Measurements from ENCODE around the gene SLC37A2.
A peak's percentile ranks its signal among the peaks of the same experiment; 100 is the strongest.

Gene SLC37A2

DNA sequence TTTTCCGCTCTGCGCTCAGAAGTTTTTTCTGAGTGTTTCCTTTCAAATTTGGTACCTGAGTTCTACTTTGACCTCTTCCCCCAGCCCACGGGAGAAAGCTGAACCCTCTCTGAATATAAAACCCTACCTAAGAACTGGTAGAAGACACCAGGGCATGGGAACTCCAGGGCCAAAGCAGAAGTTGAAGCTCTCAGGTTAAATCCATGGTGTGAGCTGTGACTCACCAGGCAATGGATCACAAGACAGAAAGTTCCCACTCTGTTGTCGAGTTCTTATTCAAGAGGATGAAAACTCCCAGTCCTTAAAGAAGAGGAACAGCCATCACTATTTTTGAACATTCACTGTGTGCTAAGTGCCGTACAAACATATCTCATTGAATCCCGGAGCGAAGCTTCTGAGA is 39.4 kb downstream of the SLC37A2 start:
- H3K27ac ChIP-seq (ENCODE audit: low read depth in 2 of 2, low read length in 2 of 2): no peak overlapping the region
- H3K36me3 ChIP-seq (ENCODE audit: control insufficient read depth in 2 of 2, insufficient read depth in 2 of 2, low read length in 2 of 2): peaks cover 8 to 13% of the 10 kb centered on the region in 2 donors

DNA sequence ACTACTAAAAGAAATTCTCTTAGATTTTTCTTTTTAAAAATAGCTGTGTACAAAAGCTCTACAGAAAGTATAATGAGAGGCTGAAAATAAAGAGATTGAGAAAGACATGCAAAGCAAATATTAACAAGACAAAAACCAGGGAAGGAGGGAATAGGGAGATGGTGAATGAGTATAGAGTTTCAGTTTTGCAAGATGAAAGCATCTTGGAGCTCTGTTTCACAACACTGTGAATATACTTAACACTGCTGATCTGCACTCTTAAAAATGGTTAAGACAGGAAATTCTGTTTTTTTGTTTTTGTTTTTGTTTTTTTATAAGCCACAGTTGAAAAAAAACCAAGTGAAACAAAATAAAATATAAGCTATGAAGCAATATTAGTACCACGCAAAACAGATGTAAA is 42.8 kb downstream of the SLC37A2 start:
- no peaks in the 10 kb centered on the region for H3K27me3 ChIP-seq (ENCODE audit: control insufficient read depth in 2 of 2, insufficient read depth in 2 of 2, low read length in 2 of 2)
- H3K4me1 ChIP-seq (ENCODE audit: control insufficient read depth in 2 of 2, insufficient read depth in 2 of 2, low read length in 2 of 2): peaks cover 2% of the 10 kb centered on the region in 2 donors
- H3K9me3 ChIP-seq (ENCODE audit: control insufficient read depth in 2 of 2, low read length in 2 of 2): no peaks in the 10 kb centered on the region
- no peak overlapping the region for H3K9ac ChIP-seq (ENCODE audit: low read depth in 1 of 2, low read length in 2 of 2)
- H3K36me3 ChIP-seq (ENCODE audit: control insufficient read depth in 2 of 2, insufficient read depth in 2 of 2, low read length in 2 of 2): peaks cover 0 to 1% of the 10 kb centered on the region in 2 donors
- no peak overlapping the region for H3K4me3 ChIP-seq (ENCODE audit: low read length in 2 of 2)
- H3K27ac ChIP-seq (ENCODE audit: low read depth in 2 of 2, low read length in 2 of 2): no peak overlapping the region

More for the DNA sequence above, 39.4 kb downstream of the SLC37A2 start:
- no peaks in the 10 kb centered on the region for H3K27me3 ChIP-seq (ENCODE audit: control insufficient read depth in 2 of 2, insufficient read depth in 2 of 2, low read length in 2 of 2)
- no peak overlapping the region for H3K4me3 ChIP-seq (ENCODE audit: low read length in 2 of 2)
- H3K9me3 ChIP-seq (ENCODE audit: control insufficient read depth in 2 of 2, low read length in 2 of 2): no peaks in the 10 kb centered on the region
- H3K9ac ChIP-seq (ENCODE audit: low read depth in 1 of 2, low read length in 2 of 2): no peak overlapping the region
- no peaks in the 10 kb centered on the region for H3K4me1 ChIP-seq (ENCODE audit: control insufficient read depth in 2 of 2, insufficient read depth in 2 of 2, low read length in 2 of 2)

- Histone ChIP-seq H3K36me3 (ENCODE audit: control insufficient read depth in 2 of 2, insufficient read depth in 2 of 2, low read length in 2 of 2) (no peaks in the 10 kb centered on the region), H3K27ac (ENCODE audit: low read depth in 2 of 2, low read length in 2 of 2) (no peak overlapping the region), H3K4me3 (ENCODE audit: low read length in 2 of 2) (no peak overlapping the region), H3K4me1 (ENCODE audit: control insufficient read depth in 2 of 2, insufficient read depth in 2 of 2, low read length in 2 of 2) (peaks cover 3% of the 10 kb centered on the region in 2 donors), H3K27me3 (ENCODE audit: control insufficient read depth in 2 of 2, insufficient read depth in 2 of 2, low read length in 2 of 2) (no peaks in the 10 kb centered on the region), H3K9me3 (ENCODE audit: control insufficient read depth in 2 of 2, low read length in 2 of 2) (no peaks in the 10 kb centered on the region), H3K9ac (ENCODE audit: low read depth in 1 of 2, low read length in 2 of 2) (no peak overlapping the region)
These were observed 45.4 kb downstream of the SLC37A2 start for GRCh38 chr11:125108469-125108868.

GRCh38 chr11:125110506-125110905 is 47.4 kb downstream of the SLC37A2 start:
- Histone ChIP-seq H3K9me3 (ENCODE audit: control insufficient read depth in 2 of 2, low read length in 2 of 2) (no peaks in the 10 kb centered on the region), H3K4me1 (ENCODE audit: control insufficient read depth in 2 of 2, insufficient read depth in 2 of 2, low read length in 2 of 2) (peaks cover 3% of the 10 kb centered on the region in 2 donors), H3K27ac (ENCODE audit: low read depth in 2 of 2, low read length in 2 of 2) (no peak overlapping the region), H3K27me3 (ENCODE audit: control insufficient read depth in 2 of 2, insufficient read depth in 2 of 2, low read length in 2 of 2) (no peaks in the 10 kb centered on the region), H3K4me3 (ENCODE audit: low read length in 2 of 2) (peak overlapping the region; percentile 96 to 99), H3K9ac (ENCODE audit: low read depth in 1 of 2, low read length in 2 of 2) (peak overlapping the region; percentile 71 to 94), H3K36me3 (ENCODE audit: control insufficient read depth in 2 of 2, insufficient read depth in 2 of 2, low read length in 2 of 2) (no peaks in the 10 kb centered on the region)

- H3K4me3 ChIP-seq (ENCODE audit: low read length in 2 of 2): peak overlapping the region; percentile 96 to 99
- H3K4me1 ChIP-seq (ENCODE audit: control insufficient read depth in 2 of 2, insufficient read depth in 2 of 2, low read length in 2 of 2): peaks cover 3% of the 10 kb centered on the region in 2 donors
- no peaks in the 10 kb centered on the region for H3K27me3 ChIP-seq (ENCODE audit: control insufficient read depth in 2 of 2, insufficient read depth in 2 of 2, low read length in 2 of 2)
- peak overlapping the region; percentile 73 to 77 for H3K27ac ChIP-seq (ENCODE audit: low read depth in 2 of 2, low read length in 2 of 2)
- peak overlapping the region; percentile 71 to 94 for H3K9ac ChIP-seq (ENCODE audit: low read depth in 1 of 2, low read length in 2 of 2)
- H3K36me3 ChIP-seq (ENCODE audit: control insufficient read depth in 2 of 2, insufficient read depth in 2 of 2, low read length in 2 of 2): no peaks in the 10 kb centered on the region
- no peaks in the 10 kb centered on the region for H3K9me3 ChIP-seq (ENCODE audit: control insufficient read depth in 2 of 2, low read length in 2 of 2)
These were observed 47.9 kb downstream of the SLC37A2 start for GRCh38 chr11:125111001-125111342.

- peak within 1 kb of the TSS; percentile 96 to 99 for H3K4me3 ChIP-seq (ENCODE audit: low read length in 2 of 2)
- no peaks in the 10 kb centered on the region for H3K27me3 ChIP-seq (ENCODE audit: control insufficient read depth in 2 of 2, insufficient read depth in 2 of 2, low read length in 2 of 2)
- H3K36me3 ChIP-seq (ENCODE audit: control insufficient read depth in 2 of 2, insufficient read depth in 2 of 2, low read length in 2 of 2): no peaks in the 10 kb centered on the region
- peak within 1 kb of the TSS; percentile 73 to 77 for H3K27ac ChIP-seq (ENCODE audit: low read depth in 2 of 2, low read length in 2 of 2)
- no peaks in the 10 kb centered on the region for H3K9me3 ChIP-seq (ENCODE audit: control insufficient read depth in 2 of 2, low read length in 2 of 2)
- H3K4me1 ChIP-seq (ENCODE audit: control insufficient read depth in 2 of 2, insufficient read depth in 2 of 2, low read length in 2 of 2): peaks cover 3% of the 10 kb centered on the region in 2 donors
- H3K9ac ChIP-seq (ENCODE audit: low read depth in 1 of 2, low read length in 2 of 2): peak within 1 kb of the TSS; percentile 71 to 94
These were observed 48.5 kb downstream of the SLC37A2 start, which contains the start of gene TMEM218 for GRCh38 chr11:125111343-125112207. TMEM218 (minus strand) TSS chr11:125111626; CDS start chr11:125102241, 9,385 bp downstream.

- Histone ChIP-seq H3K9me3 (ENCODE audit: control insufficient read depth in 2 of 2, low read length in 2 of 2) (no peaks in the 10 kb centered on the region), H3K36me3 (ENCODE audit: control insufficient read depth in 2 of 2, insufficient read depth in 2 of 2, low read length in 2 of 2) (no peaks in the 10 kb centered on the region), H3K27me3 (ENCODE audit: control insufficient read depth in 2 of 2, insufficient read depth in 2 of 2, low read length in 2 of 2) (no peaks in the 10 kb centered on the region), H3K4me1 (ENCODE audit: control insufficient read depth in 2 of 2, insufficient read depth in 2 of 2, low read length in 2 of 2) (peaks cover 3% of the 10 kb centered on the region in 2 donors), H3K27ac (ENCODE audit: low read depth in 2 of 2, low read length in 2 of 2) (no peak overlapping the region), H3K4me3 (ENCODE audit: low read length in 2 of 2) (peak overlapping the region; percentile 55 to 68), H3K9ac (ENCODE audit: low read depth in 1 of 2, low read length in 2 of 2) (no peak overlapping the region)
These were observed 49.1 kb downstream of the SLC37A2 start for GRCh38 chr11:125112208-125112604.

DNA sequence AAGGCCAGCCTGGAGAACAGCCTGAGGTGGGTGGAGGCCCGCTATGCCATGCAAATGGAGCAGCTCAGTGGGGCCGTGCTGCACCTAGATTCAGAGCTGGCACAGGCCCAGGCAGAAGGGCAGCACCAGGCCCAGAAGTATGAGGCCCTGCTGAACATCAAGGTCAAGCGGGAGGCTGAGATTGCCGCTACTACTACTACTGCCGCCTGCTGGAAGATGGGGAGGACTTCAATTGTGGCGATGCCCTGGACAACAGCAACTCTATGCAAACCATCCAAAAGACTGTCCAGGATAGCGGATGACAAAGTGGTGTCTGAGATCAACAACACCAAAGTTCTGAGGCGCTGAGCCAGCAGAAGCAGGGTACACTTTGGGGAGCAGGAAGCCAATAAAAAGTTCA is 51.4 kb downstream of the SLC37A2 start:
- Histone ChIP-seq H3K4me3 (ENCODE audit: low read length in 2 of 2) (no peak overlapping the region), H3K9ac (ENCODE audit: low read depth in 1 of 2, low read length in 2 of 2) (no peak overlapping the region), H3K36me3 (ENCODE audit: control insufficient read depth in 2 of 2, insufficient read depth in 2 of 2, low read length in 2 of 2) (no peaks in the 10 kb centered on the region), H3K9me3 (ENCODE audit: control insufficient read depth in 2 of 2, low read length in 2 of 2) (no peaks in the 10 kb centered on the region), H3K27me3 (ENCODE audit: control insufficient read depth in 2 of 2, insufficient read depth in 2 of 2, low read length in 2 of 2) (peaks cover 0 to under 1% of the 10 kb centered on the region in 2 donors), H3K4me1 (ENCODE audit: control insufficient read depth in 2 of 2, insufficient read depth in 2 of 2, low read length in 2 of 2) (peaks cover 3% of the 10 kb centered on the region in 2 donors), H3K27ac (ENCODE audit: low read depth in 2 of 2, low read length in 2 of 2) (no peak overlapping the region)

DNA sequence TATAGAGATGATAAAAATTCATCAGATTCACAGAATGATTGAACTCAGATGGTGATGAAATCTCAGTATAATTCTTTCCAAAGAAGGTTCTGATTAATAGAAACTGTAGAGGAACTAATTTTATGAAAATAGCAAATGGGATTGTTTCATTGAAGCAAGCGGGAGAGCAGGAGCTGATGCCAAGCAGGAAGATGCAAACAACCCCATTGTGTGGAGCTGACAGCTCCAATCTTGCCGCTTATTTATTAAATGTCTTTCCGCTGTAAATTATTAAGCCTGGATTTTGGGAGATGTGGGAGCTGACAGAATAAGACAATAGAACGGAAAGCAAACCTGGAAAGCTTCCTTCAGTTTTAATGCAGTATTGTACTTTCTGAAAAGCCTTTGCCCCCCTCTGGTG is 54.3 kb downstream of the SLC37A2 start:
- Histone ChIP-seq H3K27ac (ENCODE audit: low read depth in 2 of 2, low read length in 2 of 2) (no peak overlapping the region), H3K9me3 (ENCODE audit: control insufficient read depth in 2 of 2, low read length in 2 of 2) (no peaks in the 10 kb centered on the region), H3K4me3 (ENCODE audit: low read length in 2 of 2) (no peak overlapping the region), H3K9ac (ENCODE audit: low read depth in 1 of 2, low read length in 2 of 2) (no peak overlapping the region), H3K27me3 (ENCODE audit: control insufficient read depth in 2 of 2, insufficient read depth in 2 of 2, low read length in 2 of 2) (peaks cover 0 to 5% of the 10 kb centered on the region in 2 donors), H3K4me1 (ENCODE audit: control insufficient read depth in 2 of 2, insufficient read depth in 2 of 2, low read length in 2 of 2) (no peaks in the 10 kb centered on the region), H3K36me3 (ENCODE audit: control insufficient read depth in 2 of 2, insufficient read depth in 2 of 2, low read length in 2 of 2) (no peaks in the 10 kb centered on the region)

DNA sequence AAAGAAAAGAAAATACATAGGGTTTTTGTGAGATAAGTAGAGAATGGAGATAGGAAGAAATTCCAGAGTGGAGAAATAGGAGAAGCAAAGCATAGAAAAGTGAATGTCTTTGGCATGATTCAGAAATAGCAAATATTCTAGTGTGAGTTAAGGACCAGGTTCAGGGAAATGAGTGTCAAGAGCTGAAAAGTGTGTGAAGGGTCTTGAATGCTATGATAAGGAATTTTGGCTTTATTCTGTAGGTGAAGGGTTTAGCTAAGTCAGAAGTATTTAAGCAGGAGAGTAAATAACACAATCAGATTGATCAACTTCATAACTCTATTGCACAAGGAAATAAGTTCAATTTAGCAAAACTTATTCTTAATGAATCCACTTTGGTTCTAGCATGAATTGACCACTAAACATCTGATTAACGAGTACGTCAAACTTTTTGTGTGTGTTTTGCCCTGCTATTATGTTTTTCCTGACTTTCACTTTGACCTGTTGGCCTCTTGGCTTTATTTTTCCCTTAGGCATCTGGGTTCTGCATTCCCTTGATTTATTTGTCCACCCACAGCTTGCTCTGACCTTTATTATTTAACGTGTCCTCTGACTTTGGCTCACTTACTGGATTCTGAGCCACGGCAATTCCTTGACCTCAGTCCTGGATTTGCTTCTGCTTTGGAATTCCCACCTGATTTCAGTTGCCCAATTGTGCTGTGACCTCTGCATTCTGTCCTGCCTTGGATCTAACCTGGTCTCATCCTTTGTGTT is 60.3 kb downstream of the SLC37A2 start:
- H3K9me3 ChIP-seq (ENCODE audit: control insufficient read depth in 2 of 2, low read length in 2 of 2): no peaks in the 10 kb centered on the region
- peaks cover 0 to 4% of the 10 kb centered on the region in 2 donors for H3K4me1 ChIP-seq (ENCODE audit: control insufficient read depth in 2 of 2, insufficient read depth in 2 of 2, low read length in 2 of 2)
- peak overlapping the region in 1 of 2 donors; percentile 4 for H3K4me3 ChIP-seq (ENCODE audit: low read length in 2 of 2)
- H3K27ac ChIP-seq (ENCODE audit: low read depth in 2 of 2, low read length in 2 of 2): no peak overlapping the region
- H3K9ac ChIP-seq (ENCODE audit: low read depth in 1 of 2, low read length in 2 of 2): no peak overlapping the region
- no peaks in the 10 kb centered on the region for H3K36me3 ChIP-seq (ENCODE audit: control insufficient read depth in 2 of 2, insufficient read depth in 2 of 2, low read length in 2 of 2)
- H3K27me3 ChIP-seq (ENCODE audit: control insufficient read depth in 2 of 2, insufficient read depth in 2 of 2, low read length in 2 of 2): peaks cover 0 to 5% of the 10 kb centered on the region in 2 donors
